ENCODE results near the gene STARD8. TPM values are rescaled to one million over a fixed set of nuclear protein-coding genes. Genes with fewer than 3 reads are reported as not detected.

STARD8 gene
- total RNA-seq, 4 donors from 2014 or later, result 10.5 to 35.6 (median 16.9) TPM

DNA sequence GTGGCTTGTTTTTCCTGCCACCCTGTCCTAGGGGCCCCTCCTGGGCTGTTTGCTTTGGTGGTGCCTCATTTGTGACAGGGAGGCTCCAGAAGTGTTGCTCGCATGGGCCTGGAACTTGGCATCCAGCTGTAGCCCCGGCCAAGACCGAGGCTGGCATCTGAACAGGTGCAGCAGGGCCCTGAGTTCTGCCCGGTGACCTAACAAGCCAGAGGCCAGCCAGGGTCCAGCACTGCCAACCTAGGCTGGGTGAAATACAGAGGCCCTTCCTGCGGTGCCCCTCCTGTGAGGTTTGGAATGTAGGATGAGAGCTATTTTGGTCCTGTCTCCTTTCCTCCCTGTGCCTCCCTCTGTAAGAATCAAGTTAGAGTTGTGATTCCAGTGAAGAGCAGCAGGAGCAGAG lies 58.5 kb downstream of the STARD8 start:
- Histone ChIP-seq H3K27ac (no peak overlapping the region), H3K27me3 (no peaks in the 10 kb centered on the region), H3K9me3 (no peaks in the 10 kb centered on the region), H3K4me1 (no peaks in the 10 kb centered on the region), H3K36me3 (no peaks in the 10 kb centered on the region), H3K4me3 (replicated peaks in 1 of 3) (no peak overlapping the region)
- WGBS, 2 donors, result 80% methylated on average over 1 of the region's 5 CpGs; no CpG with 5 or more reads in 1 of the 2 donors
- no peak for TF ChIP-seq POLR2A (IDR thresholded peaks at IDR 0.05)
- TF ChIP-seq, protein P1, sequence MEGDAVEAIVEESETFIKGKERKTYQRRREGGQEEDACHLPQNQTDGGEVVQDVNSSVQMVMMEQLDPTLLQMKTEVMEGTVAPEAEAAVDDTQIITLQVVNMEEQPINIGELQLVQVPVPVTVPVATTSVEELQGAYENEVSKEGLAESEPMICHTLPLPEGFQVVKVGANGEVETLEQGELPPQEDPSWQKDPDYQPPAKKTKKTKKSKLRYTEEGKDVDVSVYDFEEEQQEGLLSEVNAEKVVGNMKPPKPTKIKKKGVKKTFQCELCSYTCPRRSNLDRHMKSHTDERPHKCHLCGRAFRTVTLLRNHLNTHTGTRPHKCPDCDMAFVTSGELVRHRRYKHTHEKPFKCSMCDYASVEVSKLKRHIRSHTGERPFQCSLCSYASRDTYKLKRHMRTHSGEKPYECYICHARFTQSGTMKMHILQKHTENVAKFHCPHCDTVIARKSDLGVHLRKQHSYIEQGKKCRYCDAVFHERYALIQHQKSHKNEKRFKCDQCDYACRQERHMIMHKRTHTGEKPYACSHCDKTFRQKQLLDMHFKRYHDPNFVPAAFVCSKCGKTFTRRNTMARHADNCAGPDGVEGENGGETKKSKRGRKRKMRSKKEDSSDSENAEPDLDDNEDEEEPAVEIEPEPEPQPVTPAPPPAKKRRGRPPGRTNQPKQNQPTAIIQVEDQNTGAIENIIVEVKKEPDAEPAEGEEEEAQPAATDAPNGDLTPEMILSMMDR (IDR thresholded peaks at IDR 0.05), result no peak
- no peak for DNase-seq
- intact Hi-C loops (cut with DNase I), result no loop called here

DNA sequence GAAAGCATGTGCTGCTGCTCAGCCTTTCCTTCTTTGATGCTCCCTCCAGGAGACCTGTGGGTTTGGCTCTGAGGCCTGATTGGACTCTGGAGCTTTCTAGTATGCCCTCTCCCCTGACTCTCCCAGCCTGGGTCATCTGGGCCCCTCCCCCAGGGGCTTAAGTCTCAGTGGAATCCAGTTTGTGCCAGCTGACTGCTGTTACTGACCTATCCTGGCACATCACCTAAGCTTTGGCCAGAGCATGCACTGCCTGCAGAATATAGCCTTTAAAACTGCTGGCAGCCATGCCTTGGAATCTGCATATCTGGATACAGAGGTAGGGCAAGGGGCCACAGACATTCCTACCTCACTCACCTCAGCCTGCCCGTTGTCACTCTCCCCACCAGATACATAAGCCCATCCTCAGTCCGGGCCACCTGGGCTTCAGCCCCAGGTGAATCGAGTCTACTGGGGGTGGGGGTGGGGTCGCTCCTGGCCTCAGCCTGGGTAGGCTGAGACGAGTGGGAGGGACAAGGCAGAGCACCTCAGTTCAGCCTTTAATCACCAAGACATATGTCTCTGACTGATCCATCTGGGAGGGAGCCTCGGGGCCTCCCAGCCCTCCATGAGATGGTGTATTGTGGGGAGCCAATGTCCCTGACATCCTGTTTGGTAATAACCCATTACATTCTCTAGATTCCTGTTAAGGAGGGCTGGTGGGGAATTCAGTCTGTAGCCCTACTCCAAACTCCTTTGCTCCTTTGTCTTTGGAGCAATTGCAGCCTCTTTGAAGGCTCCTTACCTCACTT lies 61.2 kb downstream of the STARD8 start:
- Histone ChIP-seq H3K4me1 (no peaks in the 10 kb centered on the region), H3K4me3 (replicated peaks in 1 of 3) (no peak overlapping the region), H3K27ac (no peak overlapping the region), H3K9me3 (no peaks in the 10 kb centered on the region), H3K36me3 (no peaks in the 10 kb centered on the region), H3K27me3 (no peaks in the 10 kb centered on the region)
- DNase-seq, result no peak
- intact Hi-C loops (cut with DNase I), result no loop called here
- no peak for TF ChIP-seq POLR2A (IDR thresholded peaks at IDR 0.05)
- TF ChIP-seq, protein P1 (IDR thresholded peaks at IDR 0.05), result no peak
- WGBS, 2 donors, result no CpG with 5 or more reads among the region's 6 CpGs

DNA sequence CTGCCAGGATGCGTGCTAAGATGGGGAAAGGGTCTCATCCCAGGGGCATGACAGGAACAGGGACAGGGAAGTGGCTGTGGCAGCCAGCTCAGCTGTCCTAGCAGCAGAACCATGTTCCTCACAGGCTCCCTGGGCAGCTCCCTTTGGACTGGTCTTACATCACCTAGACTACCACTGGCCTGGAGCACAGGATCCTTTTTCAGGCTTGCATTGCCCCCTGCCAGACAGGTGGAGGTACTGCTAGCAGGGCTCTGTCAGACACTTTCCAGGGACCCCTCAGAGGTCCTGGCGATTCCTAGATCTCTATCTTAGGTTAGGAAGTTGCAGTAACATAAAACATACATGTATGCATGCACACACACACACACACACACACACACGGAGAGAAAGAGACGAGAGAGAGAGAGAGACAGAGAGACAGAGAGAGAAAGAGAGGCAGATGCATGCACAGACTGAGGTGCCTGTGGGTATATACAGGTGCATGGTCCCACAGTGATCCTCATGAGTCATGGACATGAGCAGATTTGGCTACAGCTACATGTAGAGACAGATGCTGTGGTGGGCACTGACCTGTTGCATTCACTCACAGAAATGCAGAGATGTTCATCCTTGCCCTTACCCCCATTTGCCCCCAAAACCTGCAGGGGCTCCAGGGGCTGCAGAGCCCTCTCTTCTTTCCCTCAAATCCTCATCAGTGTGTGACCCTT lies 63.6 kb downstream of the STARD8 start:
- Histone ChIP-seq H3K4me3 (replicated peaks in 1 of 3) (no peak overlapping the region), H3K9me3 (no peaks in the 10 kb centered on the region), H3K27me3 (no peaks in the 10 kb centered on the region), H3K27ac (no peak overlapping the region), H3K36me3 (no peaks in the 10 kb centered on the region), H3K4me1 (no peaks in the 10 kb centered on the region)
- TF ChIP-seq POLR2A (IDR thresholded peaks at IDR 0.05), result no peak
- TF ChIP-seq, protein P1 (IDR thresholded peaks at IDR 0.05), result peak in 4 of 6 experiments; percentile 37 to 49 (median 41)
- intact Hi-C loops (cut with DNase I), result loop anchor here (10.0 kb wide), 1 partner anchor 196 kb away; no protein-coding TSS in a partner anchor
- DNase-seq, result peak; percentile 30 to 31
- WGBS, 2 donors, result 29 to 32% methylated on average over 2 to 4 of the region's 4 CpGs

DNA sequence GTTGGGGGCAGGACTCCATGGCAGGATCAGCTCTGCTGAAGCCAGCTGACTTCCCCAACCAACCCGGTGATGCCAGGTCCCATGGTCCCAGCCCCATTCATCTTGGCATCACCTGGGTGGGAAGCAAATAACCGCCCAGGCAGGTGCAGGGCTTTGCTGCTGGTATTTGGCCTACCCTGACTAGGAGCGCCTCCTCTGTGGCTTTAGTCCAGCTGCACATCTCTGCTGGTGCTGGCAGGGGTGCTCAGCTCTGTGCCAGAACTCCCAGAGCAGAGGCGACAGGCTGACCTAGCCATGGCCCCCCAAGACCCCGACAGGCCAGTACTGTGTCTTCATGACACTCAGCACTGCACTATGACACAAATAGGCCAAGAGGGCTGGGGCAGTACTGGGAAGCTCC lies 64.4 kb downstream of the STARD8 start:
- Histone ChIP-seq H3K36me3 (no peaks in the 10 kb centered on the region), H3K4me3 (replicated peaks in 1 of 3) (no peak overlapping the region), H3K27ac (no peak overlapping the region), H3K27me3 (no peaks in the 10 kb centered on the region), H3K9me3 (no peaks in the 10 kb centered on the region), H3K4me1 (no peaks in the 10 kb centered on the region)
- WGBS, 2 donors, result 77% methylated on average over 5 of the region's 5 CpGs; no CpG with 5 or more reads in 1 of the 2 donors
- intact Hi-C loops (cut with DNase I), result loop anchor here (10.0 kb wide), 1 partner anchor 197 kb away; no protein-coding TSS in a partner anchor
- DNase-seq, result no peak
- TF ChIP-seq, protein P1 (IDR thresholded peaks at IDR 0.05), result no peak
- no peak for TF ChIP-seq POLR2A (IDR thresholded peaks at IDR 0.05)

DNA sequence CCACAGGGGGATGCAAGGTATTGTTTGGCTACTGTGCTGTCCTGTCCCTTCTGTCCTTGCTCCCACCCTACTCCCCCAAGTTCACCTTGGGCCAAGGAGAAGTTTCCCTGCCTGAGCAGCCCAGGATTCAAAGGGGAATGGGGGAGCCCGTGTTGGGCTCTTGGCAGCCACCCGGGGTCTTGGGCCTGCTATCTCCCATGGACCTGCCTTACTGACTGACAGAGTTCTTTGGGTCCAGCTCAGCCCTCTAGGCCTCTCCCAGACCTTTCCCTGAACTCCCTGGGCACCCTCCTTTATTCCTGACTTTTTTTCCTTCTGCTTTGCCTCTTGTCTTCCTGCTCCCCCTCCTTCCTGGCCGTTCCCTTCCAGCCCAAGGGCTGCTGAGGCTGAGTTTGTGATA lies 67.4 kb downstream of the STARD8 start:
- TF ChIP-seq, protein P1 (IDR thresholded peaks at IDR 0.05), result no peak
- no peak for TF ChIP-seq POLR2A (IDR thresholded peaks at IDR 0.05)
- no peak overlapping the region for H3K4me3 ChIP-seq (replicated peaks in 1 of 3)
- H3K4me1 ChIP-seq, result no peaks in the 10 kb centered on the region
- intact Hi-C loops (cut with DNase I), result loop anchor here (10.0 kb wide), 1 partner anchor 200 kb away; no protein-coding TSS in a partner anchor
- no peak for DNase-seq
- no peaks in the 10 kb centered on the region for H3K27me3 ChIP-seq
- no peaks in the 10 kb centered on the region for H3K9me3 ChIP-seq
- 93 to 100% methylated on average over 1 to 2 of the region's 3 CpGs for WGBS, 2 donors
- no peaks in the 10 kb centered on the region for H3K36me3 ChIP-seq
- no peak overlapping the region for H3K27ac ChIP-seq
